ENCODE measurements around the gene R3HDM2. TPM values are rescaled to one million over a fixed set of nuclear protein-coding genes. Genes with fewer than 3 reads are reported as not detected.

The R3HDM2 gene
- total RNA-seq, 2 donors from 2014 or later, result 82.7 to 116 TPM

DNA sequence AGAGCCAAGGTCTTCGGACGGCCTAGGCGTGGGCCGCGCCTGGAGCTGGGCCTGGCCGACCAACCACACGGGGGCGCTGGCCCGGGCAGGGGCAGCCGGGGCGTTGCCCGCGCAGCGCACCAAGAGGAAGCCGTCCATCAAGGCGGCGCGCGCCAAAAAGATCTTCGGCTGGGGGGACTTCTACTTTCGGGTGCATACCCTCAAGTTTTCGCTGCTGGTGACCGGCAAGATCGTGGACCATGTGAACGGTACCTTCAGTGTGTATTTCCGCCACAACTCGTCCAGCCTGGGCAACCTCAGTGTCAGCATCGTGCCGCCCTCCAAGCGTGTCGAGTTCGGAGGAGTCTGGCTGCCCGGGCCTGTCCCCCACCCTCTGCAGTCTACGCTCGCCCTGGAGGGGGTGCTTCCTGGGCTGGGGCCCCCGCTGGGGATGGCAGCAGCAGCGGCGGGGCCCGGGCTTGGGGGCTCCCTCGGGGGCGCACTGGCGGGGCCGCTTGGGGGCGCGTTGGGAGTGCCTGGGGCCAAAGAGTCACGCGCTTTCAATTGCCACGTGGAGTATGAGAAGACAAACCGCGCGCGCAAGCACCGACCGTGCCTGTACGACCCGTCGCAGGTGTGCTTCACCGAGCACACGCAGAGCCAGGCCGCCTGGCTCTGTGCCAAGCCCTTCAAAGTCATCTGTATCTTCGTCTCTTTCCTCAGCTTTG is 205.7 kb downstream of the R3HDM2 start:
- DNase-seq, result peak; percentile 97
- H3K27ac Mint-ChIP-seq, result no peak overlapping the region
- 39 to 43% methylated on average over 44 to 61 of the region's 61 CpGs for WGBS, 2 experiments (ENCODE audit: insufficient coverage in 1 of 2, insufficient read length in 1 of 2)
- TF ChIP-seq, protein P1, sequence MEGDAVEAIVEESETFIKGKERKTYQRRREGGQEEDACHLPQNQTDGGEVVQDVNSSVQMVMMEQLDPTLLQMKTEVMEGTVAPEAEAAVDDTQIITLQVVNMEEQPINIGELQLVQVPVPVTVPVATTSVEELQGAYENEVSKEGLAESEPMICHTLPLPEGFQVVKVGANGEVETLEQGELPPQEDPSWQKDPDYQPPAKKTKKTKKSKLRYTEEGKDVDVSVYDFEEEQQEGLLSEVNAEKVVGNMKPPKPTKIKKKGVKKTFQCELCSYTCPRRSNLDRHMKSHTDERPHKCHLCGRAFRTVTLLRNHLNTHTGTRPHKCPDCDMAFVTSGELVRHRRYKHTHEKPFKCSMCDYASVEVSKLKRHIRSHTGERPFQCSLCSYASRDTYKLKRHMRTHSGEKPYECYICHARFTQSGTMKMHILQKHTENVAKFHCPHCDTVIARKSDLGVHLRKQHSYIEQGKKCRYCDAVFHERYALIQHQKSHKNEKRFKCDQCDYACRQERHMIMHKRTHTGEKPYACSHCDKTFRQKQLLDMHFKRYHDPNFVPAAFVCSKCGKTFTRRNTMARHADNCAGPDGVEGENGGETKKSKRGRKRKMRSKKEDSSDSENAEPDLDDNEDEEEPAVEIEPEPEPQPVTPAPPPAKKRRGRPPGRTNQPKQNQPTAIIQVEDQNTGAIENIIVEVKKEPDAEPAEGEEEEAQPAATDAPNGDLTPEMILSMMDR (conservative IDR thresholded peaks at IDR 0.05), result peak; percentile 98
- no peaks in the 10 kb centered on the region for H3K9me3 Mint-ChIP-seq
- Histone ChIP-seq H3K36me3 (ENCODE audit: control insufficient read depth, insufficient read depth, low read length) (no peaks in the 10 kb centered on the region), H3K27ac (ENCODE audit: low read depth, low read length) (no peak overlapping the region), H3K9me3 (ENCODE audit: control insufficient read depth, low read length) (no peaks in the 10 kb centered on the region), H3K9ac (ENCODE audit: extremely low read depth, low read length, poor library complexity, severe bottlenecking) (no peak overlapping the region), H3K27me3 (ENCODE audit: control insufficient read depth, insufficient read depth, low read length, poor library complexity, severe bottlenecking) (peaks cover 79% of the 10 kb centered on the region), H3K4me3 (ENCODE audit: low read length) (no peak overlapping the region), H3K4me1 (ENCODE audit: control insufficient read depth, insufficient read depth, low read length) (no peaks in the 10 kb centered on the region)
- H3K4me1 Mint-ChIP-seq, result peaks cover 30% of the 10 kb centered on the region
- H3K36me3 Mint-ChIP-seq (ENCODE audit: low read depth), result no peaks in the 10 kb centered on the region
- peaks cover 78% of the 10 kb centered on the region for H3K27me3 Mint-ChIP-seq (ENCODE audit: insufficient read depth)
- H3K4me3 Mint-ChIP-seq, result no peak overlapping the region

DNA sequence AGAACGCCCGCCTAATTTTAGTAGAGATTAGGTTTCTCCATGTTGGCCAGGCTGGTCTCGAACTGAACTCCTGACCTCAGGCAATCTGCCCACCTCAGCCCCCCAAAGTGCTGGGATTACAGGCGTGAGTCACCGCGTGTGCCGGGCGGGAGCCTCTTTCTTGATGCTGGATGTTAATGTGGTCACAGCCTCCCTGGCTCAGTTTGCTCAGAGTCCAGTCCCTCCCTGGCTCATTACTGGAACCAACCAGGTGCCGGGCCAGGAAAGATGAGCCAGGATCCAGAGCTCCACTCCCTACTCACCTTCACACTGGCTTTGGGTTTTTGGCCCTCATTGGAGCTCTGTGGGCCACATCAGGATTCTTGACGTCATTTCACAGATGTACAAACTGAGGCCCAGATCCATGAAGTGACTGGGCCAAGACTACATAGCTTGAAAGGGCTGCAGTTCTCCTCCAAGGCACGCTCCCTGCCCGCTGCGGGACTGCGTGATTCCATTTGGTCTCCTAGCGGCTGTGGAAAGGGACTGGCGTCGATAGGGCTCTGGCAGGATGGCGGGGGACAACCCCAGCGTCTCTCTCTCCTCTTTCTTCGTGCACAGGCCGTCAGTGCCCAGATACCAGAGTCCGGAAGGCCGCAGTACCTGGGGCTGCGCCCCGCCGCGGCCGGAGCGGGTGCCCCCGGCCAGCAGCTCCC is 206.4 kb downstream of the R3HDM2 start:
- Histone ChIP-seq H3K4me3 (ENCODE audit: low read length) (no peak overlapping the region), H3K36me3 (ENCODE audit: control insufficient read depth, insufficient read depth, low read length) (no peaks in the 10 kb centered on the region), H3K9ac (ENCODE audit: extremely low read depth, low read length, poor library complexity, severe bottlenecking) (no peak overlapping the region), H3K9me3 (ENCODE audit: control insufficient read depth, low read length) (no peaks in the 10 kb centered on the region), H3K4me1 (ENCODE audit: control insufficient read depth, insufficient read depth, low read length) (peaks cover 1% of the 10 kb centered on the region), H3K27me3 (ENCODE audit: control insufficient read depth, insufficient read depth, low read length, poor library complexity, severe bottlenecking) (peaks cover 86% of the 10 kb centered on the region), H3K27ac (ENCODE audit: low read depth, low read length) (no peak overlapping the region)
- peaks cover 85% of the 10 kb centered on the region for H3K27me3 Mint-ChIP-seq (ENCODE audit: insufficient read depth)
- H3K27ac Mint-ChIP-seq, result no peak overlapping the region
- H3K4me3 Mint-ChIP-seq, result no peak overlapping the region
- DNase-seq, result no peak
- WGBS, 2 experiments (ENCODE audit: insufficient coverage in 1 of 2, insufficient read length in 1 of 2), result 65 to 85% methylated on average over 14 to 30 of the region's 30 CpGs
- TF ChIP-seq, protein P1 (conservative IDR thresholded peaks at IDR 0.05), result no peak
- H3K36me3 Mint-ChIP-seq (ENCODE audit: low read depth), result no peaks in the 10 kb centered on the region
- no peaks in the 10 kb centered on the region for H3K9me3 Mint-ChIP-seq
- peaks cover 33% of the 10 kb centered on the region for H3K4me1 Mint-ChIP-seq

GRCh38 chr12:57223191-57224165 is 207.4 kb downstream of the R3HDM2 start:
- H3K27ac Mint-ChIP-seq, result no peak overlapping the region
- TF ChIP-seq, protein P1 (conservative IDR thresholded peaks at IDR 0.05), result no peak

More at GRCh38 chr12:57223191-57224165, 207.4 kb downstream of the R3HDM2 start:
- Histone ChIP-seq H3K4me1 (ENCODE audit: control insufficient read depth, insufficient read depth, low read length) (peaks cover 4% of the 10 kb centered on the region), H3K36me3 (ENCODE audit: control insufficient read depth, insufficient read depth, low read length) (no peaks in the 10 kb centered on the region), H3K27ac (ENCODE audit: low read depth, low read length) (no peak overlapping the region), H3K27me3 (ENCODE audit: control insufficient read depth, insufficient read depth, low read length, poor library complexity, severe bottlenecking) (peaks cover 95% of the 10 kb centered on the region), H3K9ac (ENCODE audit: extremely low read depth, low read length, poor library complexity, severe bottlenecking) (no peak overlapping the region), H3K4me3 (ENCODE audit: low read length) (no peak overlapping the region), H3K9me3 (ENCODE audit: control insufficient read depth, low read length) (no peaks in the 10 kb centered on the region)
- no peaks in the 10 kb centered on the region for H3K9me3 Mint-ChIP-seq
- DNase-seq, result no peak
- 71 to 84% methylated on average over 17 to 22 of the region's 22 CpGs for WGBS, 2 experiments (ENCODE audit: insufficient coverage in 1 of 2, insufficient read length in 1 of 2)
- H3K27me3 Mint-ChIP-seq (ENCODE audit: insufficient read depth), result peaks cover 88% of the 10 kb centered on the region
- no peak overlapping the region for H3K4me3 Mint-ChIP-seq
- H3K4me1 Mint-ChIP-seq, result peaks cover 40% of the 10 kb centered on the region
- H3K36me3 Mint-ChIP-seq (ENCODE audit: low read depth), result no peaks in the 10 kb centered on the region
